CD4-positive, alpha-beta T cell treated with Interleukin-21 for 1 hour (primary cell): ENCODE data around the gene HDAC9.
A peak's percentile ranks its signal among the peaks of the same experiment; 100 is the strongest.

Experiments used
- DNase-seq: peaks from one replicate; pipeline ENCODE4 v3.0.0-alpha.2; 2020

HDAC9 gene

DNA sequence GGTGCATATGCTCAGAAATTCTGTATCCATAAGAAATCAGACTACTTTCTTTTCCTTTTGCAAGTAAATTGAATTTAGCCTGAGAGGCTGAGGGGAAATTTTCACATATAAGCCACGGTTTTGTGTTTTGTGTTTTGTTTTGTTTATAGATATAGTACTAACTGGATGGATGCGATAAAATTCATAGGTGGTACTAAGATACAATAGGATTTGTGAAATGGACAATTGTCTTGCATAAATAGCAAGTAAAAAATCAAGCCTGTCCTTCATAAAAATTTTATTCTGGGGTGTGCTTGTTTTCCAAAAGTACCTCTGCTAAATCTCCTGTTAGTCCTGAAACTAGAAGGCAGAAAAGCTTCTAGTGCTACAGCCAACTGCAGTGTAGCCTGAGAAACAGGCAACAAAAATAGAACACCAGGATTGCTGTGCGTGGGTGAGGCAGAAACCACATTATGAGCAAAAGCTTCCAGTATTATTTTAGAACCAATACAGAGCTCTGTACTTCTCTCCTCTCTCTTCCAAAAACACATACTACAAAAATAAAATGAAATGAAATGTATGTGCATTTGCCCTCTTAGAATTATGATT, 634 bp upstream of the HDAC9 start:
- DNase-seq, result no peak

- DNase-seq, result no peak
Measured at GRCh38 chr7:18496341-18496700, 772 bp downstream of the HDAC9 start.

DNA sequence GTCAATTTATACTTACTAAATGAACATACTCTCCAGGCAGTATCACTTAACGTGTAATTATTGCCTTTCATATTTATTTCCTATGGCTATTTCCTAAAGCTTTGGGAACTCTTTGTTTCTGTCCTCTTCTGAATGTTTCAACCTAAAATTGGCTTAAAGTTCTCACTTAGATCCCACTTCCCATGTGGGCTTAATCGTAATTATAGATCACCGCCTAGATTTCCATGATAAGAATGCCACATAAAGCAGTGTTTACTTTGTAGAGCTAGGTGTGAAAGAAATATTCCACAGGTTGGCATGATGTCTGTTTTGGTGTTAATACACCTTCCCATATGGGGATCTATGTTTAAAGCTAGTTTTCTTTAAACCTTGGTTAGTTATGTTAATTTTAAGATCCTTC, 1.5 kb downstream of the HDAC9 start:
- no peak for DNase-seq

GRCh38 chr7:18497800-18498199, 2.3 kb downstream of the HDAC9 start:
- DNase-seq, result no peak

- no peak for DNase-seq
Measured at GRCh38 chr7:18498341-18498740, 2.8 kb downstream of the HDAC9 start.

DNA sequence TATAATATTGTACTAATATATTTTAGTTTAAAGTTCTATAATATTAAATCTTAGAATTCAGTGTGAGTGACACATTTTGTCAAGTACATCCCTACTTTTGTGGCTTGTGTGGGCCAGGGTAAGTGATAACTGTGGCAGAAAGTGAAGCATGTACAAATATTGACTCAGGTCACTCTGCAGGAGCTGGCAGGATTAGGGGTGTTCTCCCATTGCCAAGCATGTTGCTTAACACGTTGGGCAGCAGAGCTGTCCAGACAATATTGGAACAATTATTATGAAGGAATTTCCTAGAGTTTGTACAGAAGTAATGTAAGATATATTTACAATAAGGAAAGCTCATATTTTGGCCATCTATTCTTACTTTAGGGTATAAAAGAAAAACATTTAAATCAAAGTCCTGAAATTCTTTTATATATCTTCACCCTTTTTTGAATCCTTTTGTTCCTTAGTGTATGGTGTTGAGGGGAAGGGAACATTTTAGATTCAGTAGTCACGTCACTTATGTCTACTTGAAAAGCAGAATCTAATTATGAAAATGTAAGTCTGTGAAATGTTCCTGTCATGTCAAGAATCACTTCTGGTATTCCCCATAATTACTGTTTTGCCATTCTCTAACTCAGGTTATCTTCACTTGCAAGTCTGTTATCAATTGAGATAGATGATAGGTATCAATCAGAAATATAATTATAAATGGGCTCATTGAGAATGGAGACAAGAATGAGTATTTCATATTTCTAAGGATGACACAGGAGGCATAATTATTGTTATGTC, 4.0 kb downstream of the HDAC9 start:
- DNase-seq, result no peak

DNA sequence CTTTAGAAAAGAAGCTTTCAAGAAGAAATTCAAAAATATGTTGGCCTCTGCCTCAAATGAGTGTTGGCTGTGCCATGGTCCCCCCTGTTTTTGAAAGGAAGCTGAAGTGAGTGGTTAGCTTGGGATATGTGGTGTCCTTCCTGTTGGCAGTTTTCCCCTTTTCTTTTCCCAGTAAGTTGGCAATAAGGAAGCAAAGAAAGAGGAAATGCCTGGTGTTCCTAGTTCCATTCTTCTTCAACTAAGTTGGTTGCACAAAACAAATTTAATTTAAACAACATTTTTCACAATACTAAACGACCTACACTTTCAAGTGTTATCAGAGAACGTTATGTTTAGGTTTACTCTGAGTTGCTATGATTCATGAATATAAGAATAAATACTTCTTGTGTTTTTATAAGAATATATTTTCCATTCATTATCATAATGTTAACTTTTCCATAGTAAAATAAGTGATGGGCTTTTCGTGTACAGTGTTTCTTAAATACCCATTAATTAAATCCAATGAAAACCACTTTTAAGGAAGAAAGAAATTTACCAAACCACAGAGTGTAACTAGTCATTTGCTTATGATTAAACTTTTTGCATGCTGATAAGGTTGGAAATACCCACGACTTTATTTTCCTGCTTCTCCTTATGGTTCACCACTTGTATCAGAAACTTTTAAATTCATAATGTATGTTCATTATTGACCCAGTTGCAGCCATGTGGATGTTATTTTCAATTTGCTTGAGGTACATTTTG, 7.7 kb downstream of the HDAC9 start:
- DNase-seq, result no peak

DNA sequence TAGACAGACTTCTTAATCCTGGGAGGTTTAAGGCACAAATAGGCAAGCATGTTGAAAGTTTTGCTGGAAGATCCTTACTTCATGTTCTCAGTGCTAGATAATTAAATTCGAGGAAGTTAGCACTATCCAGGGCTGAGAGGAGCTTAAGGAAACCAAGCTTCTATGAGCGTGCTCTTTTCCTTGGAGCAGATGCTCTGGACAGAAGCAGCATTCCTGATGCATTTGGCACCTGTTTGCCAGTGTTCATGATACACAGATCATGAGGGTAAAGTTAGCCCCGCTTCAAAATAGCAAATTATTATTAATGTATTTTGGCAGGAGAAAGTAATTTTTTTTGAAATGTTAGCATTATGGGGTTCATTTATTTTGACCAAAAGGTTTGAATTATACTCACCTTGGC, 9.4 kb downstream of the HDAC9 start:
- DNase-seq, result no peak

GRCh38 chr7:18505870-18506460, 10.4 kb downstream of the HDAC9 start:
- no peak for DNase-seq

DNA sequence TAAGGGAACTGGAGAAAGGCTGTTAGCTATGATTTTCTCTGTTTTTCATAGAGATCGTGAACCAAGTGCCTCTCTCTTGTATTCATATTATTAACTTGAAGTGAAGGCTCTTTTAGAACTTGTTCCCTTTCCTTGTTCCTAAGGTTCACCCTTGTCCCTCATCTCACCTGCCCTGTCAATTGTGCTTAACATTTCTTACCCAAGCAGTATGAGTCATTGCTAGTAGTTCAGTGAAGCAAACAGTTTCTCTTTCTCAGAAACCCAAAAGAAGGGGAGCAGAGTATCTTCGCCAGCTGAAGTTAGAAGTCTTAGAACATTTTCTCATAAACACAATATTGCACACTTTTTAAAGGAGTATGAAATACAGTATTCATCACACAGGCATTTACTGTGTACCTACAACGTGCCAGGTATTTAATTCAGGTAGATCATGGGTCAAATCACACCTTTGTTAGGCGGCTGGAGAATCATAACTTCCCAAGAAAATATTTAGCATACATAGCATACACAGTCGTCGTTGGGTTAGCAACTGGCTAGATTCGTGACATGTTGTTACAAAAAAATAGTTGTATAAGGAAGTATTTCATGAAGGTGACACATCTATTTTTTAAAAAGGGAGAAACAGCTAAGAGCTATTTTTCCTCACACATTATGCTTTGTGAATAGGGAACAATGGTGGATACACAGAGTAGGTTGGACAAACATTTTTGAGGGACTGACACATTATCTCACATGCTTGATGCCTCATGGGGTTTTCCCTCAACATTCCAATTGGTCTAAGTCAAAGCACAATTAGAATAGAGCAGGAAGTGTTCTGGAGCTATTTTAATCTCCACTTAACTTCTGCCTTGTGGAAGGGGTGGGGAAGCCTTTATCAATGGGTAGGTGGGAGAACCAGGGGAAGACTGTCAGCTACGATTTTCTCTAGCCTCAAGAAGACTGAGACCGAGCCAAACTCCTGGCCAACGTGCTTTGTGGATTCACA, 13.2 kb downstream of the HDAC9 start:
- peak; percentile 13 for DNase-seq

DNA sequence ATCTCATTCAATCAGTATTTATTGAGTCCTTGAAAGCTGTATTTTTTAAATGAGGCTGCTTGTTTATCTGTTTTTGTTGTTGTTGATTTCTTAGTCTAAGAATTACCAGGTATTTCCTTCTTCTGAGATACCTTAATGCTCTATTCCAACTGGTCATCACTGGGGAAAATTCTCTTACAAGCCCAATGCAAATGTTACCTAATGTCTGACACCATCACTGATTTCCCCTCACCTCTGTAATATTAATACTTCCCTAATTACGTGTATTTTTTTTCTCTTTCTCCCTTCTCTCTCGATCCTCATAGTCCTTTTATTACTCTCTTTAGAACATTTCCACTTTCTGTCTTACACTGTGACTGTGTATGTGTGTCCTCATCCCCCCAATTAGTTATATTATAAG, 13.9 kb downstream of the HDAC9 start:
- no peak for DNase-seq

DNA sequence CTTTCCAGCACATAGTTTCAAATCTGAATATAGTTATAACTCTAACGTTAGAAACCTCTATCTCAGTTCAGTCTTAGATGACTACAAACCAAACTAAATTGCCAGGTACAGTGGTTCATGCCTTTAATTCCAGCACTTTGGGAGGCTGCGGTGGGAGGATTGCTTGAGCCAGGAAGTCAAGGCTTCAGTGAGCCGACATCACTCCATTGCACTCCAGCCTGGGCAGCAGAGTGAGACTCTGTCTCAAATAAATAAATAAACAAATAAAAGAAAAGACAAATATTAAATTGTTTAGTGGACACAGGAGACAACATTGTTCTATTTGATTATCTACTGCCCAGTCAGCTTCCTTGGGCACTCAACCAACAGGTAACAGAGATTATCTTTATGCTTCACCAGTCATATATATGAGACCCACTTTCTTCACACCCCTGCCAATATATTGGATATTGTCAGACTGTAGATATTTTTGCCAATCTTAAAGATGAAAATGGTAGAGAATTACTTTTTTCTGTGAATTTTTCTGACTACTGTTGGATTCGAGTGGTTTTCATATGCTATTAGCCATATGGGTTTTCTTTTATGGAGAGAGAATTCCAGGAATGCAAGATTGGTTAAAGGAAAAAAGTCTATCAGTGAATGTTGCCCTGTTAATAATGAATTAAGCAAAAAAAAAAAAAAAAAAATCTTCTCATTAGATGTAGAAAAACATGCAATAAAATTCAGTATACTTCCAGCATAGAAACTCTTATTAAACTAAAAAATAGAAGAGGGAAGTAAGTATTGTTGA, 16.0 kb downstream of the HDAC9 start:
- DNase-seq, result no peak

- no peak for DNase-seq
Measured at GRCh38 chr7:18513343-18513742, 17.8 kb downstream of the HDAC9 start.

DNA sequence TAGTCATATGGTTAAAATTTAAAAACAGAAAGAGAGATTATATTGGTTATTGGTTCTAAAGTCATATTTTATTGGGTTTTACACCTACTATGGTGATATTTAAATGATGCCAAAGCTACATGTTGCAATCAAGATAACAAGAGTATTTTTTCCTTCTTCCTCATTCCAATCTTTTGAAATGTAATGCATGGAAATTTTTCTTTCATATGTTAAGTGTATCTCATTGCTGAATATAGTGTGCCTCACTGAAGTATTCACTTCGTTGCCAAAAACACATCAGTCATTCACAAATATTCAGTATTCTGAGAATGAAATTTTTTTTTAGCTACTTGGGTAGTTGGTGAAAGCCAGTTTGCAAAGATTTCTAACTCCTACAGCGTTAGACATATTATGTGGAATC, 19.5 kb downstream of the HDAC9 start:
- DNase-seq, result no peak

- no peak for DNase-seq
Measured at GRCh38 chr7:18517646-18518045, 22.1 kb downstream of the HDAC9 start.

DNA sequence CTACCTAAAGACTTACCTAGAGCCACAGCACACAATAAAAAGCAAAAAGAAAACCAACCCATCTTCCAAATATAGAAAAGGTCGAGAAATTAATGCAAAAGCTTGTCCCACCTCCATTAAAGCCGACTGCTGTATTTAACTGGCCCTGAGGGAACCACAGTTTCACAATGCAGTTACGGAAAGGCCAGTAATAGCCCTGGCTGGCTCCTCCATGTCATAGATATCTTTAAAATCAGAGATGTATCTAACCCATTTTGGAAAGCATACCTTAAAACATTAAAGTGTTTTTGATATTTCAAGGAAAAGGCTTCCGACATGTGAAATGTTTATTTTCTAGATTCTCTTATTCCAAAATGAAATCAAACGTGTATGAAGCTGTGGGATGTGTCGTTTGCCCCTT, 23.0 kb downstream of the HDAC9 start:
- DNase-seq, result no peak

- DNase-seq, result no peak
Measured at GRCh38 chr7:18520450-18521235, 25.1 kb downstream of the HDAC9 start.

DNA sequence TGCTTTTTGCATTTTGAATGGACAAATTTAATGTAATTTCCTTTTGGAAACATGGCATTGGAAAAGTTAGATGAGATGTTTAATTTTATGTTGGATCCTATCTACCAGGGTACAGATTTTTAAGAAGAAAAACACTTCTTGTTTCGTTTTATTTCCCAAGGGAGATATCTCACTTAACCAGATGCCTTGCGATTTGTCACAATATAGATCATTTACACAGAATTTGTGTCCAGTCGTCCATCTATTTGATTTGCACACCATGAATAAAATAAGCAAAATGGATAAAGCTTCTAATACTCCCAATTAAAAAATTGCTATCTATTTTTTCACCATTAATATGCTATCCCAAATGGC, 25.7 kb downstream of the HDAC9 start:
- DNase-seq, result no peak

GRCh38 chr7:18521945-18522566, 26.5 kb downstream of the HDAC9 start:
- DNase-seq, result peak; percentile 17

DNA sequence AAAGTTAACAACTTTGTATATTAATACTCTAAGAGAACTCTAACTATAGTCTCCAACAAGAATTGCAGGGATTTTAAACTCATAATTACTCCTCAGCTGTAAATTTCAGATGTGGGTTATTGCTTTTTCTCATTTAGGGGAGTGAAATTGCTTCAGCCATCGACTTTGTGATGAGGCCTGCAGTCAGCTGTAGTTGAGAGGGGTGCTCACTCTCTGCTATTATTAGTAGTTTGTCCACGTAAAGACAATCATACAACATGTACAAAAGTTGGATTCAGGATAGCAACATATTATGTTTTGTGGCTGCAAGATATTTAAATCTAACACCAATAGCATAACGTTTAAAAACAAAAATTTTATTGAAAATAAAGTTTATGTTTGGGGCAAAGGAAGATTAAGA, 28.7 kb downstream of the HDAC9 start:
- DNase-seq, result no peak
